Measurements from ENCODE around the gene RAB3IP. TPM values are rescaled to one million over a fixed set of nuclear protein-coding genes. Genes with fewer than 3 reads are reported as not detected.

Gene RAB3IP, protein sequence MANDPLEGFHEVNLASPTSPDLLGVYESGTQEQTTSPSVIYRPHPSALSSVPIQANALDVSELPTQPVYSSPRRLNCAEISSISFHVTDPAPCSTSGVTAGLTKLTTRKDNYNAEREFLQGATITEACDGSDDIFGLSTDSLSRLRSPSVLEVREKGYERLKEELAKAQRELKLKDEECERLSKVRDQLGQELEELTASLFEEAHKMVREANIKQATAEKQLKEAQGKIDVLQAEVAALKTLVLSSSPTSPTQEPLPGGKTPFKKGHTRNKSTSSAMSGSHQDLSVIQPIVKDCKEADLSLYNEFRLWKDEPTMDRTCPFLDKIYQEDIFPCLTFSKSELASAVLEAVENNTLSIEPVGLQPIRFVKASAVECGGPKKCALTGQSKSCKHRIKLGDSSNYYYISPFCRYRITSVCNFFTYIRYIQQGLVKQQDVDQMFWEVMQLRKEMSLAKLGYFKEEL
- 10 to 100 TPM; 19.3 to 24.0 TPM for total RNA-seq

DNA sequence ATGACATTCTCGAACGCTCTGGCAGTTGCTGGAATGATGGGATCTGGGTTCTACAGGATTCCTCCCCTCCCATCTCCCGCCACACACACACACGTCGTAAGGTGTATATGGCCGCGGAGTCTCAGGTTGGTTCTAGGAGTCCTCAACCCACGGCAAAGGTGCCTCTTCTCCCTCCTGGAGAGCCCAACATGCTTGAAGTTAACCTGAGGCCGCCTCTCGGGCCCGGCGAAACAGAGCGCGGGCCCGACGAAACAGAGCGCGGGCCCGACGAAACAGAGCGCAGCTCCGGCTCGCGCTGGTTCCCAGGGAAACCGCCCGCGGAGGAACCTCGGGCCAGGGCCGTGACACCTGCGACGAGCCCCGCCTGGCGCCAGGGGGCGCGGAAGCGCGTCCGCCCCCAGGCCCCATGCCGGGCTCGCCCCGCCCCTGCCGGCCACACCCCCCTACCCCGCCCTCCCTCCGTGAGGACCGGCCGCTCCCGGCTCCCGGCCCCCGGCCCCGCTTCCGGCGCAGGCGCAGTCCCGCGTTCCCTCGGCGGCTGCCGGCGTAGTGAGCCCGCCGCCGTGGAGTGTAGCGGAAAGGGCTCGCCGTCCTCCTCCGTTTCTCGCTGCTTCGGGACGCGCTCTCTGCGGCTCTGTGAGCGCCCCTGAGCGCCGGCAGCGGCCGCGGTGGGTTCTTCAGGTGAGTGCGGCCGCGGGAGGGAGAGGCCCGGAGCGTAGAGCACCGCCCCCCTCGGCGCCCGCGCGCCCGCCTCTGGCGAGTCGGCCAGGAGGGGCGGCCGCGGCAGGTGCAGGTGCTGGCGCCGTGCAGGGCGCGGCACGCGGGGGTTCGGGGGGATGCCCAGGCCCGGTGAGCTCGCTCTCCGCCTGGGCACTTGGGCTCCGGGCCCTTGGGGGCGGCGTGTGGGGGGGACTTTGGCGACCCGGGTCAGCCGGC is at the start of gene RAB3IP:
Gene RAB3IP, plus strand, starts transcription at position 510 of the 936 bp plus-strand sequence. CDS start 16,549 bp downstream, outside the sequence.
- DNase-seq: peak; percentile 91
- Mint-ChIP-seq H3K27ac (peak within 1 kb of the TSS; percentile 89), H3K4me3 (peak within 1 kb of the TSS; percentile 84), H3K9me3 (no peaks in the 10 kb centered on the region), H3K4me1 (peaks cover 21% of the 10 kb centered on the region), H3K27me3 (peaks cover 31% of the 10 kb centered on the region), H3K36me3 (ENCODE audit: low read depth) (no peaks in the 10 kb centered on the region)
- CTCF ChIA-PET: interaction anchor here (0.6 to 2.8 kb wide), 12 partner anchors 10 to 418 kb away, joined by 3 to 10 read pairs (median 4); partner anchors contain the start of gene BEST3
- POLR2A ChIA-PET: no interaction called here

DNA sequence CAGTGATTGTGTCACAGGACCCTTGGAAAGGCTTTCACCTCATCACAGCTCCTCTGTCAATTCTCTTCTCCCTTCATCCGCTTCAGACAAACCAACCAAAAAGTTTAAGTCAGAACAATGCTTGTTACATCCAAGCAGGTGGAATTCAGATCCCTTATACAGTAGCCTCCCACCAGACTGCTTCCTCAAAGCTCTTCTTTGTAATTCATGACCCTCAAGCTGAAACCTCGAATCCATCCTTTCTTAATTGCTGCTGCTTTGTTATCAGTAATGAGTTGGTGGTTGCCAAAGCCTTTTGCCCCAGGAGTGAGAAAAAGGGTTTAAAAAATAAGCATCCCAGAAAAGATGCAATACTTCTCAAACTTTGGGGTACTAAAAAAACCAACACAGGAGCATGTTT is 49.0 kb upstream of the RAB3IP start:
- Mint-ChIP-seq H3K27me3 (peaks cover 16% of the 10 kb centered on the region), H3K27ac (no peak overlapping the region), H3K9me3 (no peaks in the 10 kb centered on the region), H3K36me3 (ENCODE audit: low read depth) (no peaks in the 10 kb centered on the region), H3K4me3 (no peak overlapping the region), H3K4me1 (peaks cover 9% of the 10 kb centered on the region)
- no peak for DNase-seq
- ChIA-PET POLR2A (no interaction called here), CTCF (interaction anchor here (1.2 to 1.3 kb wide), 2 partner anchors 10 to 17 kb away, joined by 3 to 5 read pairs; no protein-coding TSS in a partner anchor)

DNA sequence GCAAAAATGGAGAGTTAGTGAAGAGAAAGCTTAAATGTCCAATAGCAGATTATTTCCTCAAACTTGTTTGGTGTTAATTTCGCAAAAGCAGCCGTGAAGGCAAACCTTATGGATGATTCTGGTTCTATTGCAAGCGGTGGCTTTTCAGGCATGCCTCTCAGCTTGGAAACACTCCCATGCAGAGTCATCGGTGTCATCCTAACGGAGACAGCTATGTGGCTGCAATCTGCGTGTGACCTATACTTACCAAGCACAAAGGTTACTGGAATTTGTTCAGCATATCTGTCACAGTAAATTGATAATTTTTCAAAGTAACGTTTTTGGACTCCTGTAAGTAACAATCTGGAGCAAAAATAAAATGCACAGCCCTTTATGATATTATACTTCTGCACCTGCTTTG is 44.5 kb upstream of the RAB3IP start:
- Mint-ChIP-seq H3K4me3 (no peak overlapping the region), H3K27me3 (peaks cover 6% of the 10 kb centered on the region), H3K27ac (no peak overlapping the region), H3K4me1 (peaks cover 5% of the 10 kb centered on the region), H3K36me3 (ENCODE audit: low read depth) (no peaks in the 10 kb centered on the region), H3K9me3 (no peaks in the 10 kb centered on the region)
- ChIA-PET POLR2A (no interaction called here), CTCF (no interaction called here)
- no peak for DNase-seq

DNA sequence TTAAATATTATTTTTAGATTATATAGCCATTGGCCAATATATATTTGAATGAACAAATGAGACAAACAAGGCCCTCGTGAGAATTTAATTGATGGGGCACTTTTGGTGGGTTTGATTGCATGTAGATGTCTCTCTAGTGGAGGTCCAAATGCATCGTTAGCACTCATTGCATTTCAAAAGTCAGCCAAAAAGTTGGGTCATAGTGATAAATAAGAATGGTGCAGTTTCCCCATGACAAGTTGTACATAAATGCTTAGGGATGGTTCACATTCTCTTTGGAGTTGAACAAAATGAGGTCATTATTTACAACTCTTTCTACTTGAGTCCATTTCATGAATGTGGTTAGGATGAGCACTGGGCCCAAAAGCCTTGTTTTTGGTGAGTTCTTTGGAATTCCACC is 40.6 kb upstream of the RAB3IP start:
- Mint-ChIP-seq H3K9me3 (no peaks in the 10 kb centered on the region), H3K27ac (no peak overlapping the region), H3K4me1 (no peaks in the 10 kb centered on the region), H3K4me3 (no peak overlapping the region), H3K36me3 (ENCODE audit: low read depth) (no peaks in the 10 kb centered on the region), H3K27me3 (peaks cover 4% of the 10 kb centered on the region)
- DNase-seq: no peak
- CTCF ChIA-PET: interaction anchor here (1.2 to 1.4 kb wide), 2 partner anchors 12 to 40 kb away, joined by 3 read pairs; partner anchors contain the start of gene RAB3IP
- POLR2A ChIA-PET: no interaction called here

DNA sequence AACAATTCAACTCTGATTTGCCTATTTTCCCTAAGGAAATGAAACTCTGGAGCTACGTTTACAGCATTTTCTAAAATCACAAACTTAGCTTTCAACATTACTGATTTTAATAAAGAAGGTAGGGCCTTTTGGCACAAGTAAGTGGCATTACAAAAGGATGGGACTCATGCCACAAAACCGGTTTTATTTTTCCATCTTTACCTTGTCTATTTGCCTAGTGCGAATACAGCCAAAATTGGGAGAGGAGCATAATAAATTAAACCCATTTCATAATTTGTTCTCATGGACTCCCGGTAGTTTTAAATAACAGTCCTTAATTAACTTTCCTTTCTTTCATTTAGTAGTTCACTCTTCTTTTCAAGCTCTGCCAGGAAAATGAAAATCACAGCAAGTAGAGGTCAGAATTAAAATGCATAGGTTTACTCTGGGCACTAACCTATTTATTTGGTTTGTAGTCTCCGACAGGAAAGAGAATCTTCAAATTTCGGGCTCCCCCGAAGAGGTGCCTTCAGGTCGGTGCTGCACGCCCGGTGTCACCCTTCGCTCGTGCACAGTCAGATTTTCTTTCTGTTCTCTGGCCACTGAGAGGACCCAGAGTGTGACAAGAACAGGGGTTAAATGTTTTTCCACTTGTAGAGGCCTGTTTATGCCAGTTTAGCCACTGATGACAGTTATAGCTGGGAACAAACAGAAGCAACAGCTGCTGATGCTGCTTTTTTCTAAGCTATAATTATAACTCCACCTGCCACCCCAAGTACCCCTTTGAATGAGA is 39.7 kb upstream of the RAB3IP start, which contains the start of gene BEST3:
Gene BEST3, minus strand, starts transcription at position 535 of the 772 bp plus-strand sequence. CDS start 1,505 bp downstream, outside the sequence.
- no peak within 1 kb of the TSS for H3K27ac Mint-ChIP-seq
- H3K36me3 Mint-ChIP-seq (ENCODE audit: low read depth): no peaks in the 10 kb centered on the region
- peaks cover 4% of the 10 kb centered on the region for H3K27me3 Mint-ChIP-seq
- no peaks in the 10 kb centered on the region for H3K9me3 Mint-ChIP-seq
- POLR2A ChIA-PET: no interaction called here
- CTCF ChIA-PET: interaction anchor here (1.2 to 1.4 kb wide), 2 partner anchors 12 to 40 kb away, joined by 3 read pairs; partner anchors contain the start of gene RAB3IP
- DNase-seq: no peak
- no peak within 1 kb of the TSS for H3K4me3 Mint-ChIP-seq
- no peaks in the 10 kb centered on the region for H3K4me1 Mint-ChIP-seq

DNA sequence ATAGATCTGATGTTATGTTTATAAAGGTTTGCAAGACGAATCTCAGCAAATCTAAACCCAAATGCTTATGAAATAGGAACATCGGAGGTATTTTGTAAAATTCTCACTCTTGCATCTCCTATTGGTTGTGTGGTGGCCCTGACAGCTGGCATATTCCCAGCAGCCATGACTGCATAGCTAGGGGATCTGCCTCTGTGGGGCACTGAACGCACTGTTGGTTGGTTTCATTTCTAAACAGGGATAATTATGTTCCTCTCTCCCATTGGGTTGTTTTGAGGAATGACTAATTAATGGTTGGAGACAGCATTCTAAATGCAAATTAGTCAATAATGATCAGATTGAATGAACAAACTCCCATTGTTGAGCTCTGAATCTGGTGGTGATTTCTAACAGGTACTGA is 36.8 kb upstream of the RAB3IP start:
- Mint-ChIP-seq H3K27me3 (peaks cover 8% of the 10 kb centered on the region), H3K4me1 (no peaks in the 10 kb centered on the region), H3K9me3 (no peaks in the 10 kb centered on the region), H3K36me3 (ENCODE audit: low read depth) (no peaks in the 10 kb centered on the region), H3K4me3 (no peak overlapping the region), H3K27ac (no peak overlapping the region)
- no peak for DNase-seq
- CTCF ChIA-PET: no interaction called here
- POLR2A ChIA-PET: no interaction called here

DNA sequence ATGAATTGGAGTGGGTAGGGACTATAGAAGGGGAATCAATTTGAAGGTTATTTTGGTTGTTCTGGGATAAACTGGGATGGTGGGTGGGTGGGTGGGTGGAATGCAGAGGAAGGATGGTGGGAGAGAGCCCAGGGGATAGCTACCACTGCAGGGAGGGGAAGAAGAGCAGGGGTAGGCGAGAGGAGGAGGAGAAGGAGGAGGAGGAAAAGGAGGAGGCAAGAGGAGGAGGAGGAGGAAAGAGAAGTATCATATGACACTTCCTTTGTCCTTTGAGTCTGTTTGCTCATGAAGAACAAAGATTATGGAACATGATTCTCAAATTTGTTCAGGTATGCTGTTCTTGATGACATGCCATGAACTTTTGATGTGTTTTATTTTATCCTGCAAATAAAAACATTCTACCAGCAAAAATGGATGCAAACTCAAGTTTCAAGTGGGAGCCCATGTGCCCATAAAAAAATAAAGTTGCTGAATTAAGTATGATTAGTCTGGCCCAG is 35.5 kb upstream of the RAB3IP start:
- ChIA-PET CTCF (no interaction called here), POLR2A (no interaction called here)
- no peak overlapping the region for H3K27ac Mint-ChIP-seq
- H3K9me3 Mint-ChIP-seq: no peaks in the 10 kb centered on the region
- no peaks in the 10 kb centered on the region for H3K4me1 Mint-ChIP-seq
- DNase-seq: no peak
- peaks cover 8% of the 10 kb centered on the region for H3K27me3 Mint-ChIP-seq
- H3K4me3 Mint-ChIP-seq: no peak overlapping the region
- H3K36me3 Mint-ChIP-seq (ENCODE audit: low read depth): no peaks in the 10 kb centered on the region

DNA sequence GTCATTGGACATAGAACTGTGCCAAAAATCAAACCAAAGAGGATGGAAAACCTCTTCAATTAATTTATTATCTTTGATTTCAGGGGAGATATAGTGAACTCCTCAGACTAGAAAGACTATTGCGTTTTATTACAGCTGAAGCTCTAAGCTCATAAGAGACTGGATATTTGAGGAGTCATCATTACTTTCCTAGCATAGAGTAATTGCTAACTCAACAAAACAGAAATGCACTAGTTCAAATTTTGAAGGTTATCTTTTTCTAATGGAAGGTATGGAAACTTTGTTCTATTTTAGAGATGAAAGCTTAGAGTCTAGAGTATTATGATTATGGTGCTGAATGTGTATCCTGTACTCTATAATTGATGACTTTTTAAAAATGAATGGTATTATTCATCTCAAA is 34.3 kb upstream of the RAB3IP start:
- ChIA-PET CTCF (no interaction called here), POLR2A (no interaction called here)
- H3K4me1 Mint-ChIP-seq: no peaks in the 10 kb centered on the region
- no peak overlapping the region for H3K27ac Mint-ChIP-seq
- H3K36me3 Mint-ChIP-seq (ENCODE audit: low read depth): no peaks in the 10 kb centered on the region
- H3K4me3 Mint-ChIP-seq: no peak overlapping the region
- H3K9me3 Mint-ChIP-seq: no peaks in the 10 kb centered on the region
- H3K27me3 Mint-ChIP-seq: peaks cover 9% of the 10 kb centered on the region
- DNase-seq: no peak

DNA sequence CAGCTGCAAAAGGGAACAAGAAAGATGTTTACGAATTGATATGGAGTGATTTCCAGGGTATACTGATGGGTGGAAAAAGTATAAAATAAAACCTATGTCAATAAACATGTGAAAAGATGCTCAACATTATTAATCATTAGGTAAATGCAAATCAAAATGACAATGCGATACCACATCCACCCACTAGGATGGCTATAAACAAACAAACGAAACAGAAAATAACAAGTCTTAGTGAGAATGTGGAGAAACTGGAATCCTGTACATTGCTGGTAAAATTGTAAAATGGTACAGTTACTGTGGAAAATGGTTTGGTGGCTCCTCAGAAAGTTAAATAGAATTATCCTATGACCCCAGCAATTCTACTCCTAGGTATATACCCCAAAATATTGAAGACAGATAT is 30.0 kb upstream of the RAB3IP start:
- ChIA-PET CTCF (no interaction called here), POLR2A (no interaction called here)
- H3K4me3 Mint-ChIP-seq: no peak overlapping the region
- H3K9me3 Mint-ChIP-seq: peaks cover 2% of the 10 kb centered on the region
- no peak for DNase-seq
- H3K4me1 Mint-ChIP-seq: no peaks in the 10 kb centered on the region
- H3K27me3 Mint-ChIP-seq: peaks cover 9% of the 10 kb centered on the region
- no peaks in the 10 kb centered on the region for H3K36me3 Mint-ChIP-seq (ENCODE audit: low read depth)
- no peak overlapping the region for H3K27ac Mint-ChIP-seq

DNA sequence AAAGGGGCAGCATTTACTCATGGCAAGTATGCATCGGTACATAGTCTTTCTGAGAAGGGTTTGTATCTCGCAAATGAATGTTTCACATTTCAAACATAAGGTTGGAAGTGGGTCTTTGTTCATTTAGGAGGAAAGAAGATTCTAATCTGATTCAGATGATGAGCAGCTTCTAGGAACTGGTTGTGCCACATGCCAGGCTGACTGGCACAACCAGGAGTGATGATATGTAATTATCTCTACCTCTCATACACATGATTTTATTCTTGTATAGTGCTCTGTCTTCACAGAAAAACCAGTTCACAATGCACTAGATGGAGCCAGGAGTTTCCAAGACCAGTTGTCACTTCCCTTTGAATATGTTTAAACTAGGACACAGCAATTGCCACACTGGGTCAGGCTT is 25.8 kb upstream of the RAB3IP start:
- Mint-ChIP-seq H3K27me3 (peaks cover 9% of the 10 kb centered on the region), H3K27ac (no peak overlapping the region), H3K4me3 (no peak overlapping the region), H3K36me3 (ENCODE audit: low read depth) (no peaks in the 10 kb centered on the region), H3K9me3 (peaks cover 2% of the 10 kb centered on the region), H3K4me1 (no peaks in the 10 kb centered on the region)
- CTCF ChIA-PET: no interaction called here
- DNase-seq: no peak
- POLR2A ChIA-PET: no interaction called here

DNA sequence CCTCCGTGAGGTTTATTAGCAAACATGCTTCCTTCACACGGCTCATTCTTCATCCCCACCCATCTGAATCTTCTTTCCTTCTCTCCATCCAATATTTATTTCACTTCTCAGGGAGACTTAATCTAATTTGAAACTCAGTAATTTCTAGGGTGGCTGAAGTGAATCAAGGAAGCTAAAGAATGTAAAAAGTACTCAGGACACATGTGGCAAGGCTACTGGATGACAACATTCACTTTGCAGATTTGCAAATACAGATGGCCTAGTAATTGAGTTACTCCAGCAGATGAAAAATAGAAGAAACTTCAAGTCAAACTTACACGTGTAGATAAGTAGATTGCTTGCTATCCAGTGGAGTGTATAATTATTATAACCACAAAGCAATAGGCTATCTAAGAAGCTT is 24.1 kb upstream of the RAB3IP start:
- ChIA-PET POLR2A (no interaction called here), CTCF (no interaction called here)
- H3K27ac Mint-ChIP-seq: no peak overlapping the region
- H3K4me3 Mint-ChIP-seq: no peak overlapping the region
- H3K4me1 Mint-ChIP-seq: no peaks in the 10 kb centered on the region
- H3K36me3 Mint-ChIP-seq (ENCODE audit: low read depth): no peaks in the 10 kb centered on the region
- H3K27me3 Mint-ChIP-seq: peaks cover 8% of the 10 kb centered on the region
- DNase-seq: no peak
- peaks cover 2% of the 10 kb centered on the region for H3K9me3 Mint-ChIP-seq

All from activated CD4-positive, alpha-beta T cell treated with anti-CD3 and anti-CD28 coated beads, Interleukin-2, amount 10 ng/mL, durations not matched to agents 7 days and 5 days (primary cell).